H1 (cell line): Measurements from ENCODE around the gene NSD2. TPM values are rescaled to one million over a fixed set of nuclear protein-coding genes. Genes with fewer than 3 reads are reported as not detected.

Experiments
- CTCF ChIA-PET: fragments of 300-600 bp; sonication (Branson Sonifier 250); formaldehyde crosslinking; loops from one replicate; lab custom pipeline; 2021; ENCODE audit not compliant: partially characterized antibody; lab: Charles Lee
- POLR2A ChIA-PET: fragments of 300-600 bp; sonication (Branson Sonifier 250); formaldehyde crosslinking; loops from one replicate; lab custom pipeline; 2021; ENCODE audit warnings: inconsistent platforms; ENCODE audit not compliant: partially characterized antibody; lab: Charles Lee
- DNase-seq, 2 experiments: peaks; one replicate each; pipeline versions ENCODE4 v3.0.0 to v3.0.0-alpha.2; 2010 to 2022; ENCODE audit warnings: low spot score in 2 of 2, low read depth in 1 of 2, mixed read lengths in 1 of 2
- FAIRE-seq: peaks from 2 replicates; lab custom pipeline; 2011; peaks lifted over from hg19 to GRCh38; lab: Jason Lieb, UNC
- H2AFZ ChIP-seq: 2 replicates; pipeline ENCODE4 v1.8.1; 2012; ENCODE audit warnings: low read length, inconsistent platforms
- H2AK5ac ChIP-seq: 2 replicates; pipeline ENCODE4 v1.6.1; 2013; ENCODE audit warnings: low read depth, low read length
- H2BK120ac ChIP-seq: replicated peaks from 2 replicates; pipeline ENCODE3; 2013; ENCODE audit warnings: low read depth, low read length, inconsistent platforms
- H2BK12ac ChIP-seq: 2 replicates; pipeline ENCODE4 v1.6.1; 2013; ENCODE audit warnings: low read depth, low read length
- H2BK15ac ChIP-seq: 2 replicates; pipeline ENCODE4 v1.6.1; 2013; ENCODE audit warnings: low read length
- H2BK20ac ChIP-seq: 2 replicates; pipeline ENCODE4 v1.6.1; 2013; ENCODE audit warnings: low read length
- H2BK5ac ChIP-seq: 2 replicates; pipeline ENCODE4 v1.6.1; 2013; ENCODE audit warnings: low read depth, low read length
- H3K14ac ChIP-seq: 2 replicates; pipeline ENCODE4 v1.6.1; 2013; ENCODE audit warnings: inconsistent platforms; ENCODE audit not compliant: insufficient read length
- H3K18ac ChIP-seq: 2 replicates; pipeline ENCODE4 v1.6.1; 2013; ENCODE audit warnings: low read length; ENCODE audit errors: extremely low read depth
- H3K23ac ChIP-seq: 2 replicates; pipeline ENCODE4 v1.6.1; 2013; ENCODE audit warnings: inconsistent platforms; ENCODE audit not compliant: insufficient read length
- H3K23me2 ChIP-seq: 2 replicates; pipeline ENCODE4 v1.6.1; 2013; ENCODE audit warnings: low read depth, low read length
- H3K27ac ChIP-seq: 2 replicates; pipeline ENCODE4 v1.6.1; 2011; ENCODE audit warnings: low read depth, low read length, inconsistent platforms
- H3K27me3 ChIP-seq, 4 experiments: replicated peaks in 1 of 4; 1 replicate in 1 of 4; 2 replicates in 3 of 4; pipeline versions ENCODE4 v1.6.1 to v1.8.1; 2011 to 2013; ENCODE audit warnings: low read length in 3 of 4, mild to moderate bottlenecking in 3 of 4, inconsistent platforms in 2 of 4, mixed read lengths in 2 of 4, moderate library complexity in 1 of 4; ENCODE audit not compliant: control insufficient read depth in 3 of 4, insufficient read depth in 3 of 4; ENCODE audit errors: extremely low read depth in 1 of 4
- H3K36me3 ChIP-seq, 4 experiments: 2 replicates each; pipeline versions ENCODE4 v1.6.1 to v1.8.1; 2011 to 2013; ENCODE audit warnings: mild to moderate bottlenecking in 4 of 4, low read length in 3 of 4, moderate library complexity in 2 of 4, control low read depth in 1 of 4, inconsistent platforms in 1 of 4; ENCODE audit not compliant: insufficient read depth in 4 of 4, control insufficient read depth in 2 of 4
- H3K4ac ChIP-seq: replicated peaks from 2 replicates; pipeline ENCODE3; 2013; ENCODE audit warnings: low read length, low read depth, mixed read lengths, inconsistent platforms; ENCODE audit not compliant: insufficient read length
- H3K4me1 ChIP-seq, 4 experiments: replicated peaks in 1 of 4; 1 replicate in 1 of 4; 2 replicates in 3 of 4; pipeline versions ENCODE4 v1.6.1 to v1.8.1; 2011 to 2013; ENCODE audit warnings: low read length in 3 of 4, inconsistent platforms in 2 of 4, mixed read lengths in 1 of 4; ENCODE audit not compliant: insufficient read depth in 4 of 4, control insufficient read depth in 3 of 4
- H3K4me2 ChIP-seq, 2 experiments: 2 replicates each; pipeline versions ENCODE4 v1.6.1 to v1.8.1; 2011 to 2013; ENCODE audit warnings: low read depth in 2 of 2, low read length in 2 of 2, control low read depth in 1 of 2, inconsistent platforms in 1 of 2, mild to moderate bottlenecking in 1 of 2; ENCODE audit not compliant: insufficient read depth in 1 of 2
- H3K4me3 ChIP-seq, 4 experiments: fragments of 200-600, 300-600 bp in 1 of 4; sonication (generic), shearing (Covaris generic), sonication (Bioruptor Twin) in 1 of 4; 2 replicates each; pipeline versions ENCODE4 v1.5.1 to v1.8.1; 2011 to 2016; ENCODE audit warnings: low read length in 4 of 4, low read depth in 3 of 4, control low read depth in 2 of 4, inconsistent platforms in 2 of 4, mild to moderate bottlenecking in 2 of 4, mixed read lengths in 1 of 4, moderate library complexity in 1 of 4; ENCODE audit not compliant: insufficient read depth in 2 of 4; ENCODE audit errors: extremely low read depth in 1 of 4
- H3K56ac ChIP-seq: replicated peaks from 2 replicates; pipeline ENCODE3; 2013; ENCODE audit warnings: low read depth, mild to moderate bottlenecking, mixed read lengths, low read length, inconsistent platforms; ENCODE audit not compliant: insufficient read length
- H3K79me1 ChIP-seq: 2 replicates; pipeline ENCODE4 v1.6.1; 2013; ENCODE audit warnings: low read depth, low read length, control low read depth
- H3K79me2 ChIP-seq, 2 experiments: 2 replicates each; pipeline versions ENCODE4 v1.6.1 to v1.8.1; 2012 to 2013; ENCODE audit warnings: low read length in 2 of 2, mild to moderate bottlenecking in 2 of 2, inconsistent platforms in 1 of 2; ENCODE audit not compliant: insufficient read depth in 2 of 2, control insufficient read depth in 1 of 2
- H3K9ac ChIP-seq, 4 experiments: replicated peaks in 1 of 4; 1 replicate in 1 of 4; 2 replicates in 3 of 4; pipeline versions ENCODE4 v1.6.1 to v1.8.1; 2011 to 2013; ENCODE audit warnings: low read depth in 3 of 4, low read length in 3 of 4, control low read depth in 2 of 4, mild to moderate bottlenecking in 2 of 4, moderate library complexity in 2 of 4, inconsistent platforms in 1 of 4; ENCODE audit errors: extremely low read depth in 1 of 4
- H3K9me3 ChIP-seq, 2 experiments: 2 replicates each; pipeline versions ENCODE4 v1.6.1 to v1.8.1; 2012 to 2013; ENCODE audit warnings: mild to moderate bottlenecking in 2 of 2, moderate library complexity in 2 of 2, control low read depth in 1 of 2, inconsistent platforms in 1 of 2, low read depth in 1 of 2, low read length in 1 of 2, mixed read lengths in 1 of 2; ENCODE audit not compliant: insufficient read depth in 2 of 2
- H4K20me1 ChIP-seq, 2 experiments: replicated peaks in 1 of 2; 2 replicates each; pipeline versions ENCODE3 to v1.8.1; 2011 to 2013; ENCODE audit warnings: inconsistent platforms in 2 of 2, low read length in 2 of 2, mild to moderate bottlenecking in 1 of 2; ENCODE audit not compliant: insufficient read depth in 2 of 2, control insufficient read depth in 1 of 2
- H4K5ac ChIP-seq: 2 replicates; pipeline ENCODE4 v1.6.1; 2013; ENCODE audit warnings: low read length, low read depth, mixed read lengths, inconsistent platforms; ENCODE audit not compliant: insufficient read length
- H4K8ac ChIP-seq: 2 replicates; pipeline ENCODE4 v1.8.0; 2013; ENCODE audit warnings: mild to moderate bottlenecking, moderate library complexity, low read length, inconsistent platforms; ENCODE audit not compliant: insufficient read depth; ENCODE audit errors: extremely low read depth
- H4K91ac ChIP-seq: replicated peaks from 2 replicates; pipeline ENCODE3; 2013; ENCODE audit warnings: low read length, mixed read lengths, inconsistent platforms; ENCODE audit not compliant: insufficient read length
- CTBP2 ChIP-seq: IDR thresholded peaks from 2 replicates; pipeline ENCODE4 v1.7.0; 2011; ENCODE audit warnings: borderline replicate concordance, mild to moderate bottlenecking, moderate library complexity, mixed read lengths, low read length; ENCODE audit not compliant: insufficient read depth, insufficient read length
- E2F6 ChIP-seq: IDR thresholded peaks from 2 replicates; pipeline ENCODE4 v1.6.1; 2012; ENCODE audit warnings: inconsistent platforms
- EP300 ChIP-seq, 2 experiments: IDR thresholded peaks; 1 replicate in 1 of 2; 2 replicates in 1 of 2; pipeline ENCODE4 v1.6.1; 2011 to 2012; ENCODE audit warnings: low read depth in 2 of 2, low read length in 2 of 2, mild to moderate bottlenecking in 2 of 2, borderline replicate concordance in 1 of 2, inconsistent platforms in 1 of 2, moderate library complexity in 1 of 2
- PHF8 ChIP-seq: fragments of 200-600 bp; sonication (generic); conservative IDR thresholded peaks from 2 replicates; pipeline ENCODE4 v1.7.1; 2012; ENCODE audit warnings: low read depth, mild to moderate bottlenecking, inconsistent platforms, low read length, moderate library complexity
- POU5F1 ChIP-seq: IDR thresholded peaks from 2 replicates; pipeline ENCODE4 v1.6.1; 2011; ENCODE audit warnings: low read depth, mild to moderate bottlenecking, low read length, moderate library complexity
- RAD21 ChIP-seq, 2 experiments: IDR thresholded peaks in 1 of 2; conservative IDR thresholded peaks in 1 of 2; 2 replicates each; pipeline ENCODE4 v1.6.1; 2011; ENCODE audit warnings: low read depth in 2 of 2, low read length in 2 of 2, improper control_type of control experiment in 1 of 2, inconsistent platforms in 1 of 2, mild to moderate bottlenecking in 1 of 2, moderate library complexity in 1 of 2
- SP2 ChIP-seq: IDR thresholded peaks from 2 replicates; pipeline ENCODE4 v1.6.1; 2012; ENCODE audit warnings: mild to moderate bottlenecking, low read length, inconsistent platforms
- SUZ12 ChIP-seq: fragments of 200-600 bp; sonication (generic); IDR thresholded peaks from 2 replicates; pipeline ENCODE4 v1.6.1; 2012; ENCODE audit warnings: mild to moderate bottlenecking, inconsistent platforms, low read length, moderate library complexity, mixed read lengths
- ZNF274 ChIP-seq: IDR thresholded peaks from 2 replicates; pipeline ENCODE4 v1.7.0; 2012; ENCODE audit warnings: low read length, borderline replicate concordance; ENCODE audit errors: extremely low read depth
- whole genome bisulfite sequencing, 2 experiments: shearing (Covaris generic) in 1 of 2; methylation state at CpG; one replicate each; pipeline versions ENCODE4 v1.1.6 to v1.1.7; 2013 to 2015; ENCODE audit warnings: low lambda C conversion rate in 2 of 2, mixed read lengths in 2 of 2, inconsistent platforms in 1 of 2, low coverage in 1 of 2, missing lambda C conversion rate in 1 of 2; ENCODE audit not compliant: insufficient replicate concordance in 2 of 2, insufficient coverage in 1 of 2, insufficient read length in 1 of 2; ENCODE audit errors: extremely low coverage in 1 of 2, missing lambda C conversion rate in 1 of 2; 5-methylcytosine and 5-hydroxymethylcytosine counted together
- polyA plus RNA-seq, 7 experiments: library from polyadenylated mRNA; depleted of rRNA in 3 of 7; stranded (reverse) in 5 of 7; unstranded in 2 of 7; fragments of >200 nt in 5 of 7; fragments of 200-250 nt in 2 of 7; gene quantifications; 1 replicate in 5 of 7; 2 replicates in 1 of 7; 4 replicates in 1 of 7; pipeline versions ENCODE4 v1.2.1 to v1.2.3, GENCODE V29; 2011 to 2013; ENCODE audit warnings: missing spikeins in 2 of 7, mixed read lengths in 2 of 7
- total RNA-seq: library from RNA; stranded (reverse); fragmentation: NEBNext Ultra II Directional; extraction: Animal tissue kit (Norgen Biotek cat#: 25700); gene quantifications from 2 replicates; pipeline ENCODE4 v1.2.1, GENCODE V29; 2021
- TF ChIP-seq, protein P1 (sequence below): IDR thresholded peaks from 2 replicates; pipeline ENCODE4 v1.6.1; 2011; ENCODE audit warnings: low read length, improper control_type of control experiment

Gene NSD2
- total and polyA plus RNA-seq, 2 of the 8 experiments (the other 6 are each of a cell fraction or from before 2014, with no cell fraction given) = 26.7 to 129 TPM

DNA sequence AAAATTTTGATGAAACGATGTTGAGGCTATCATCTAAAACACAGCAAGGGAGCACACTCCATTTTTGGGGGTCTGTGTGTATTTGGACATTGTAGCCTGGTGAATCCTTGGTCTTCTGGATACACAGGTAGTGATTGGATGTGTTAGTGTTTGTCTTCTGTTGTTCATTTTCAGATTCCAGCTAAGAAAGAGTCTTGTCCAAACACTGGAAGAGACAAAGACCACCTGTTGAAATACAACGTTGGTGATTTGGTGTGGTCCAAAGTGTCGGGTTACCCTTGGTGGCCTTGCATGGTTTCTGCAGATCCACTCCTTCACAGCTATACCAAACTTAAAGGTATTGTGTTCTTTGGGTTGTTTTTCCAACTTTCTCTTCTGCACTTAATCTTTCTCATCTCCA lies 32.8 kb downstream of the NSD2 start:
- no peak overlapping the region for H3K14ac ChIP-seq
- TF ChIP-seq PHF8 (no peak), ZNF274 (no peak), RAD21 (IDR thresholded peaks at IDR 0.05 in 1 of 2, conservative IDR thresholded peaks at IDR 0.05 in 1 of 2; ENCODE audit: low read depth in 2 of 2, low read length in 2 of 2) (no peak), E2F6 (no peak), EP300 (IDR thresholded peaks at IDR 0.05; ENCODE audit: borderline replicate concordance in 1 of 2, low read depth in 2 of 2, low read length in 2 of 2) (no peak), SP2 (no peak), SUZ12 (no peak), POU5F1 (no peak), CTBP2 (no peak)
- TF ChIP-seq, protein P1, sequence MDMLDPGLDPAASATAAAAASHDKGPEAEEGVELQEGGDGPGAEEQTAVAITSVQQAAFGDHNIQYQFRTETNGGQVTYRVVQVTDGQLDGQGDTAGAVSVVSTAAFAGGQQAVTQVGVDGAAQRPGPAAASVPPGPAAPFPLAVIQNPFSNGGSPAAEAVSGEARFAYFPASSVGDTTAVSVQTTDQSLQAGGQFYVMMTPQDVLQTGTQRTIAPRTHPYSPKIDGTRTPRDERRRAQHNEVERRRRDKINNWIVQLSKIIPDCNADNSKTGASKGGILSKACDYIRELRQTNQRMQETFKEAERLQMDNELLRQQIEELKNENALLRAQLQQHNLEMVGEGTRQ = no peak
- H2AFZ ChIP-seq = no peak overlapping the region
- no peak for FAIRE-seq
- no peaks in the 10 kb centered on the region for H3K4me1 ChIP-seq
- no peak overlapping the region for H4K8ac ChIP-seq
- peaks cover 3 to 54% of the 10 kb centered on the region in 2 experiments; a peak in 2 of 4 replicates for H3K79me2 ChIP-seq
- no peak overlapping the region for H2AK5ac ChIP-seq
- H3K4me2 ChIP-seq = no peak overlapping the region
- H4K20me1 ChIP-seq = peaks cover 23 to 30% of the 10 kb centered on the region in 2 experiments
- ChIA-PET POLR2A (interaction anchor here (0.6 kb wide), 2 partner anchors 14 to 47 kb away, joined by 3 read pairs; no protein-coding TSS in a partner anchor), CTCF (interaction anchor here (1.0 to 2.7 kb wide), 2 partner anchors 9 to 18 kb away, joined by 3 to 11 read pairs; no protein-coding TSS in a partner anchor)
- H2BK20ac ChIP-seq = no peak overlapping the region
- H4K5ac ChIP-seq = no peak overlapping the region
- H3K56ac ChIP-seq = no peak overlapping the region
- 88% methylated on average over 3 of the region's 3 CpGs; no CpG with 5 or more reads in 1 of the 2 experiments for WGBS, 2 experiments
- peaks cover 23% of the 10 kb centered on the region for H3K79me1 ChIP-seq
- H3K18ac ChIP-seq = no peak overlapping the region
- no peak overlapping the region for H3K9ac ChIP-seq
- no peak overlapping the region for H3K4ac ChIP-seq
- H4K91ac ChIP-seq = no peak overlapping the region
- H3K23me2 ChIP-seq = no peaks in the 10 kb centered on the region
- no peak overlapping the region for H2BK15ac ChIP-seq
- no peaks in the 10 kb centered on the region for H3K27me3 ChIP-seq
- no peak for DNase-seq
- peaks cover 16 to 34% (median 28%) of the 10 kb centered on the region in 4 experiments; a peak in 7 of 8 replicates for H3K36me3 ChIP-seq
- H2BK120ac ChIP-seq = no peak overlapping the region
- no peak overlapping the region for H2BK12ac ChIP-seq
- no peak overlapping the region for H3K4me3 ChIP-seq
- H2BK5ac ChIP-seq = no peak overlapping the region
- no peak overlapping the region for H3K27ac ChIP-seq
- no peak overlapping the region for H3K23ac ChIP-seq
- no peaks in the 10 kb centered on the region for H3K9me3 ChIP-seq
